HEK293 (cell line): ENCODE results near the gene CENPI.

Experiments used
- HOXA7 ChIP-seq: sonication (generic); formaldehyde crosslinking; IDR thresholded peaks from 2 replicates; pipeline ENCODE4 v1.8.1; 2022; ENCODE audit warnings: missing genetic modification reagents, borderline replicate concordance
- MEIS1 ChIP-seq: sonication (generic); formaldehyde crosslinking; IDR thresholded peaks from 2 replicates; pipeline ENCODE4 v1.8.1; 2022; ENCODE audit warnings: missing genetic modification reagents, mild to moderate bottlenecking, borderline replicate concordance
- ZBTB8A ChIP-seq: fragments of 450-650 bp; formaldehyde crosslinking; IDR thresholded peaks from 2 replicates; pipeline ENCODE4 v1.5.1; 2016; ENCODE audit warnings: missing biosample characterization, missing genetic modification characterization
- ZNF157 ChIP-seq: fragments of 450-650 bp; formaldehyde crosslinking; IDR thresholded peaks from 2 replicates; pipeline ENCODE4 v1.5.1; 2016; ENCODE audit warnings: missing biosample characterization, missing genetic modification characterization
- ZNF174 ChIP-seq: fragments of 450-650 bp; formaldehyde crosslinking; IDR thresholded peaks from 2 replicates; pipeline ENCODE4 v1.5.0; 2017; ENCODE audit warnings: missing biosample characterization, mild to moderate bottlenecking, missing genetic modification characterization
- ZNF670 ChIP-seq: fragments of 450-650 bp; formaldehyde crosslinking; IDR thresholded peaks from 2 replicates; pipeline ENCODE4 v1.5.1; 2016; ENCODE audit warnings: missing biosample characterization, missing genetic modification characterization, low read depth
- TF ChIP-seq, protein P1 (sequence below): fragments of 450-650 bp; formaldehyde crosslinking; IDR thresholded peaks from 2 replicates; pipeline ENCODE4 v1.5.1; 2016; ENCODE audit warnings: missing biosample characterization, missing genetic modification characterization, borderline replicate concordance
- TF ChIP-seq, protein P2 (sequence below): fragments of 450-650 bp; formaldehyde crosslinking; conservative IDR thresholded peaks from 2 replicates; pipeline ENCODE4 v1.5.1; 2016; ENCODE audit warnings: low read depth, missing biosample characterization, missing genetic modification characterization
- TF ChIP-seq, protein P3 (sequence below): fragments of 450-650 bp; formaldehyde crosslinking; IDR thresholded peaks from 2 replicates; pipeline ENCODE4 v1.5.1; 2016; ENCODE audit warnings: missing biosample characterization, missing genetic modification characterization
- TF ChIP-seq, protein P4 (sequence below): fragments of 450-650 bp; formaldehyde crosslinking; IDR thresholded peaks from 2 replicates; pipeline ENCODE4 v1.5.1; 2016; ENCODE audit warnings: missing biosample characterization, missing genetic modification characterization

DNA sequence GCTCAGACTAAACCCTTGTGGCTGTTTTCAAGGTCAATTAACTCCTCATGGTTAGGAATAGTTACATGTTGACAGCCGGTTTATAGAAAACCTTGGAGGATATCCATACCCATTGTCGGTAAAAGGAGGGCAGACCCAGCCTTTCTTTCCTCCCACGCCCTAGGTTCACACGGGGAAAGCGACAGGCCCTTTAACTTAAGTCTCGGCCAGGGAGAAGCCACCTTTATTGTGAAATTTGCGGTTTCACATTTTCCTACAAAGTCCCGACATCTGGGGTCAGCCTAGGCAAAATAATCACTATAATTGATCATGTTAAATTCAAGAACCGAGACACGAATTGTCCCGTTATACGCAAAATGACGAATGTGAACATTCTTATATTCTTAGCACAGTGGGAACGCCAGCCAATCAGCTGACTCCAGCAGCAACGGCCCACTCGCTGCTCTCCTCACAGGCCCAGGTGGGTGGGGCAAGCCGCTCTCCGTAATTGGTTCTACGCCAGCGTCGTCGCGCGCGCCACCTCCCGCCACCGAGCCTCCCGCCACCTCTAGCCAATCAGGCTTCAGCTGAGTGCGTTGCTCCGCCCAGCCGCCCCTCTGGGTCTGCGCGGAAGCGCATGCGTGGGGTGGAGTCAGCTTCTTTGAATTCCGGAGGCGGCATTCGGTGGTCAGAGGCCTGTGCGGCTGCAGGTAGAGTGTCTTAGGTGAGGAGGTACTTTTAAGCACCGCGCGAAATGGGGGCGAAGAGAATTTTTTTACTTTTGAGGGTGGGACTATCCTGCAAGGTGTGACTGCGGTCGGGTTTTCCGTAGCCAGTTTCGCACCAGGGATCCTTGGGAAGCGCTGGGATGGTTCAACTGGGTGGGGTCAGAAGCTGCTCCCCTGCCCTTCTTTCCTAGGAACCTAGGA, at the start of gene CENPI:
- TF ChIP-seq ZNF157 (tag by site-specific recombination) (no peak), HOXA7 (no peak), ZNF670 (tag by site-specific recombination) (no peak), ZBTB8A (tag by site-specific recombination) (no peak), ZNF174 (tag by site-specific recombination) (no peak), MEIS1 (no peak)
- TF ChIP-seq, protein P1, sequence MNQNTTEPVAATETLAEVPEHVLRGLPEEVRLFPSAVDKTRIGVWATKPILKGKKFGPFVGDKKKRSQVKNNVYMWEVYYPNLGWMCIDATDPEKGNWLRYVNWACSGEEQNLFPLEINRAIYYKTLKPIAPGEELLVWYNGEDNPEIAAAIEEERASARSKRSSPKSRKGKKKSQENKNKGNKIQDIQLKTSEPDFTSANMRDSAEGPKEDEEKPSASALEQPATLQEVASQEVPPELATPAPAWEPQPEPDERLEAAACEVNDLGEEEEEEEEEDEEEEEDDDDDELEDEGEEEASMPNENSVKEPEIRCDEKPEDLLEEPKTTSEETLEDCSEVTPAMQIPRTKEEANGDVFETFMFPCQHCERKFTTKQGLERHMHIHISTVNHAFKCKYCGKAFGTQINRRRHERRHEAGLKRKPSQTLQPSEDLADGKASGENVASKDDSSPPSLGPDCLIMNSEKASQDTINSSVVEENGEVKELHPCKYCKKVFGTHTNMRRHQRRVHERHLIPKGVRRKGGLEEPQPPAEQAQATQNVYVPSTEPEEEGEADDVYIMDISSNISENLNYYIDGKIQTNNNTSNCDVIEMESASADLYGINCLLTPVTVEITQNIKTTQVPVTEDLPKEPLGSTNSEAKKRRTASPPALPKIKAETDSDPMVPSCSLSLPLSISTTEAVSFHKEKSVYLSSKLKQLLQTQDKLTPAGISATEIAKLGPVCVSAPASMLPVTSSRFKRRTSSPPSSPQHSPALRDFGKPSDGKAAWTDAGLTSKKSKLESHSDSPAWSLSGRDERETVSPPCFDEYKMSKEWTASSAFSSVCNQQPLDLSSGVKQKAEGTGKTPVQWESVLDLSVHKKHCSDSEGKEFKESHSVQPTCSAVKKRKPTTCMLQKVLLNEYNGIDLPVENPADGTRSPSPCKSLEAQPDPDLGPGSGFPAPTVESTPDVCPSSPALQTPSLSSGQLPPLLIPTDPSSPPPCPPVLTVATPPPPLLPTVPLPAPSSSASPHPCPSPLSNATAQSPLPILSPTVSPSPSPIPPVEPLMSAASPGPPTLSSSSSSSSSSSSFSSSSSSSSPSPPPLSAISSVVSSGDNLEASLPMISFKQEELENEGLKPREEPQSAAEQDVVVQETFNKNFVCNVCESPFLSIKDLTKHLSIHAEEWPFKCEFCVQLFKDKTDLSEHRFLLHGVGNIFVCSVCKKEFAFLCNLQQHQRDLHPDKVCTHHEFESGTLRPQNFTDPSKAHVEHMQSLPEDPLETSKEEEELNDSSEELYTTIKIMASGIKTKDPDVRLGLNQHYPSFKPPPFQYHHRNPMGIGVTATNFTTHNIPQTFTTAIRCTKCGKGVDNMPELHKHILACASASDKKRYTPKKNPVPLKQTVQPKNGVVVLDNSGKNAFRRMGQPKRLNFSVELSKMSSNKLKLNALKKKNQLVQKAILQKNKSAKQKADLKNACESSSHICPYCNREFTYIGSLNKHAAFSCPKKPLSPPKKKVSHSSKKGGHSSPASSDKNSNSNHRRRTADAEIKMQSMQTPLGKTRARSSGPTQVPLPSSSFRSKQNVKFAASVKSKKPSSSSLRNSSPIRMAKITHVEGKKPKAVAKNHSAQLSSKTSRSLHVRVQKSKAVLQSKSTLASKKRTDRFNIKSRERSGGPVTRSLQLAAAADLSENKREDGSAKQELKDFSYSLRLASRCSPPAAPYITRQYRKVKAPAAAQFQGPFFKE, result no peak
- TF ChIP-seq, protein P2, sequence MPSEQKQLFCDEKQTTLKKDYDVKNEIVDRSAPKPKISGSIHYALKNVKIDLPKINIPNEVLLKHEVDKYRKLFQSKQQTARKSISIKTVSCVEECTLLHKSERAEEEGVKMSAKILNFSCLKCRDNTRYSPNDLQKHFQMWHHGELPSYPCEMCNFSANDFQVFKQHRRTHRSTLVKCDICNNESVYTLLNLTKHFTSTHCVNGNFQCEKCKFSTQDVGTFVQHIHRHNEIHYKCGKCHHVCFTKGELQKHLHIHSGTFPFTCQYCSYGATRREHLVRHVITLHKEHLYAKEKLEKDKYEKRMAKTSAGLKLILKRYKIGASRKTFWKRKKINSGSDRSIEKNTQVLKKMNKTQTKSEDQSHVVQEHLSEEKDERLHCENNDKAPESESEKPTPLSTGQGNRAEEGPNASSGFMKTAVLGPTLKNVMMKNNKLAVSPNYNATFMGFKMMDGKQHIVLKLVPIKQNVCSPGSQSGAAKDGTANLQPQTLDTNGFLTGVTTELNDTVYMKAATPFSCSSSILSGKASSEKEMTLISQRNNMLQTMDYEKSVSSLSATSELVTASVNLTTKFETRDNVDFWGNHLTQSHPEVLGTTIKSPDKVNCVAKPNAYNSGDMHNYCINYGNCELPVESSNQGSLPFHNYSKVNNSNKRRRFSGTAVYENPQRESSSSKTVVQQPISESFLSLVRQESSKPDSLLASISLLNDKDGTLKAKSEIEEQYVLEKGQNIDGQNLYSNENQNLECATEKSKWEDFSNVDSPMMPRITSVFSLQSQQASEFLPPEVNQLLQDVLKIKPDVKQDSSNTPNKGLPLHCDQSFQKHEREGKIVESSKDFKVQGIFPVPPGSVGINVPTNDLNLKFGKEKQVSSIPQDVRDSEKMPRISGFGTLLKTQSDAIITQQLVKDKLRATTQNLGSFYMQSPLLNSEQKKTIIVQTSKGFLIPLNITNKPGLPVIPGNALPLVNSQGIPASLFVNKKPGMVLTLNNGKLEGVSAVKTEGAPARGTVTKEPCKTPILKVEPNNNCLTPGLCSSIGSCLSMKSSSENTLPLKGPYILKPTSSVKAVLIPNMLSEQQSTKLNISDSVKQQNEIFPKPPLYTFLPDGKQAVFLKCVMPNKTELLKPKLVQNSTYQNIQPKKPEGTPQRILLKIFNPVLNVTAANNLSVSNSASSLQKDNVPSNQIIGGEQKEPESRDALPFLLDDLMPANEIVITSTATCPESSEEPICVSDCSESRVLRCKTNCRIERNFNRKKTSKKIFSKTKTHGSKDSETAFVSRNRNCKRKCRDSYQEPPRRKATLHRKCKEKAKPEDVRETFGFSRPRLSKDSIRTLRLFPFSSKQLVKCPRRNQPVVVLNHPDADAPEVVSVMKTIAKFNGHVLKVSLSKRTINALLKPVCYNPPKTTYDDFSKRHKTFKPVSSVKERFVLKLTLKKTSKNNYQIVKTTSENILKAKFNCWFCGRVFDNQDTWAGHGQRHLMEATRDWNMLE (tag by site-specific recombination), result no peak
- TF ChIP-seq, protein P3, sequence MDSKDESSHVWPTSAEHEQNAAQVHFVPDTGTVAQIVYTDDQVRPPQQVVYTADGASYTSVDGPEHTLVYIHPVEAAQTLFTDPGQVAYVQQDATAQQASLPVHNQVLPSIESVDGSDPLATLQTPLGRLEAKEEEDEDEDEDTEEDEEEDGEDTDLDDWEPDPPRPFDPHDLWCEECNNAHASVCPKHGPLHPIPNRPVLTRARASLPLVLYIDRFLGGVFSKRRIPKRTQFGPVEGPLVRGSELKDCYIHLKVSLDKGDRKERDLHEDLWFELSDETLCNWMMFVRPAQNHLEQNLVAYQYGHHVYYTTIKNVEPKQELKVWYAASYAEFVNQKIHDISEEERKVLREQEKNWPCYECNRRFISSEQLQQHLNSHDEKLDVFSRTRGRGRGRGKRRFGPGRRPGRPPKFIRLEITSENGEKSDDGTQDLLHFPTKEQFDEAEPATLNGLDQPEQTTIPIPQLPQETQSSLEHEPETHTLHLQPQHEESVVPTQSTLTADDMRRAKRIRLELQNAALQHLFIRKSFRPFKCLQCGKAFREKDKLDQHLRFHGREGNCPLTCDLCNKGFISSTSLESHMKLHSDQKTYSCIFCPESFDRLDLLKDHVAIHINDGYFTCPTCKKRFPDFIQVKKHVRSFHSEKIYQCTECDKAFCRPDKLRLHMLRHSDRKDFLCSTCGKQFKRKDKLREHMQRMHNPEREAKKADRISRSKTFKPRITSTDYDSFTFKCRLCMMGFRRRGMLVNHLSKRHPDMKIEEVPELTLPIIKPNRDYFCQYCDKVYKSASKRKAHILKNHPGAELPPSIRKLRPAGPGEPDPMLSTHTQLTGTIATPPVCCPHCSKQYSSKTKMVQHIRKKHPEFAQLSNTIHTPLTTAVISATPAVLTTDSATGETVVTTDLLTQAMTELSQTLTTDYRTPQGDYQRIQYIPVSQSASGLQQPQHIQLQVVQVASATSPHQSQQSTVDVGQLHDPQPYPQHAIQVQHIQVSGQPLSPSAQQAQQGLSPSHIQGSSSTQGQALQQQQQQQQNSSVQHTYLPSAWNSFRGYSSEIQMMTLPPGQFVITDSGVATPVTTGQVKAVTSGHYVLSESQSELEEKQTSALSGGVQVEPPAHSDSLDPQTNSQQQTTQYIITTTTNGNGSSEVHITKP, result peak; percentile 68; the same call in 1 of the 2 replicates
- TF ChIP-seq, protein P4, sequence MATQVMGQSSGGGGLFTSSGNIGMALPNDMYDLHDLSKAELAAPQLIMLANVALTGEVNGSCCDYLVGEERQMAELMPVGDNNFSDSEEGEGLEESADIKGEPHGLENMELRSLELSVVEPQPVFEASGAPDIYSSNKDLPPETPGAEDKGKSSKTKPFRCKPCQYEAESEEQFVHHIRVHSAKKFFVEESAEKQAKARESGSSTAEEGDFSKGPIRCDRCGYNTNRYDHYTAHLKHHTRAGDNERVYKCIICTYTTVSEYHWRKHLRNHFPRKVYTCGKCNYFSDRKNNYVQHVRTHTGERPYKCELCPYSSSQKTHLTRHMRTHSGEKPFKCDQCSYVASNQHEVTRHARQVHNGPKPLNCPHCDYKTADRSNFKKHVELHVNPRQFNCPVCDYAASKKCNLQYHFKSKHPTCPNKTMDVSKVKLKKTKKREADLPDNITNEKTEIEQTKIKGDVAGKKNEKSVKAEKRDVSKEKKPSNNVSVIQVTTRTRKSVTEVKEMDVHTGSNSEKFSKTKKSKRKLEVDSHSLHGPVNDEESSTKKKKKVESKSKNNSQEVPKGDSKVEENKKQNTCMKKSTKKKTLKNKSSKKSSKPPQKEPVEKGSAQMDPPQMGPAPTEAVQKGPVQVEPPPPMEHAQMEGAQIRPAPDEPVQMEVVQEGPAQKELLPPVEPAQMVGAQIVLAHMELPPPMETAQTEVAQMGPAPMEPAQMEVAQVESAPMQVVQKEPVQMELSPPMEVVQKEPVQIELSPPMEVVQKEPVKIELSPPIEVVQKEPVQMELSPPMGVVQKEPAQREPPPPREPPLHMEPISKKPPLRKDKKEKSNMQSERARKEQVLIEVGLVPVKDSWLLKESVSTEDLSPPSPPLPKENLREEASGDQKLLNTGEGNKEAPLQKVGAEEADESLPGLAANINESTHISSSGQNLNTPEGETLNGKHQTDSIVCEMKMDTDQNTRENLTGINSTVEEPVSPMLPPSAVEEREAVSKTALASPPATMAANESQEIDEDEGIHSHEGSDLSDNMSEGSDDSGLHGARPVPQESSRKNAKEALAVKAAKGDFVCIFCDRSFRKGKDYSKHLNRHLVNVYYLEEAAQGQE (tag by site-specific recombination), result no peak
